ENCODE measurements around the gene KRTAP12-2.

- TF ChIP-seq ZNF274 (IDR thresholded peaks at IDR 0.05; ENCODE audit: low read depth, low read length) (no peak), YY1 (IDR thresholded peaks at IDR 0.05; ENCODE audit: insufficient read depth, insufficient read length) (no peak), SUZ12 (IDR thresholded peaks at IDR 0.05; ENCODE audit: extremely low read depth, insufficient read depth, insufficient read length) (no peak)
Observed at GRCh38 chr21:44710756-44711326, 44.1 kb upstream of the KRTAP12-2 start.
